ENCODE measurements around the gene ARRDC3.

The ARRDC3 gene

DNA sequence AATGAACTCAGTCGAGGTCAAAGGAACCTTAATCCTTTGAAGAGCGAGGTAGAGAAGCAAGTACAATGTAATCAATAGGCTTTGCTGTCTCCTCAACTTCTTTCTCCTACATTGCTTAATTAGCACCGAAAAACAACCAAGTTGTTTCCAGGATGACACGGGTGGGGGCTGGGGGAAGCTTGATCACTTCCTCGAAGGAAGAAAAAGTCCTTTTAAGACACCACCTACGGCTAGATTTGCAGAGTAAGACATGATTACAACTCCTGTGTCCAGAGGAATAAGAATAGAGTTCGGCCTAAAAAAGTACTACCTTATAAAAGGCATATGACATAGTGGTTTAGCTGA lies 811 bp upstream of the ARRDC3 start:
- peak in 1 of 2 donors; percentile 73 for DNase-seq

GRCh38 chr5:91382530-91383026 lies 539 bp downstream of the ARRDC3 start:
- peak in 1 of 2 donors; percentile 73 for DNase-seq

GRCh38 chr5:91381774-91382359 lies 1.2 kb downstream of the ARRDC3 start:
- peak; percentile 55 to 94 for DNase-seq

GRCh38 chr5:91381239-91381773 lies 1.8 kb downstream of the ARRDC3 start:
- DNase-seq, result no peak

- peak; percentile 97 to 98 for DNase-seq
Observed at GRCh38 chr5:91380491-91381238, 2.5 kb downstream of the ARRDC3 start.

DNA sequence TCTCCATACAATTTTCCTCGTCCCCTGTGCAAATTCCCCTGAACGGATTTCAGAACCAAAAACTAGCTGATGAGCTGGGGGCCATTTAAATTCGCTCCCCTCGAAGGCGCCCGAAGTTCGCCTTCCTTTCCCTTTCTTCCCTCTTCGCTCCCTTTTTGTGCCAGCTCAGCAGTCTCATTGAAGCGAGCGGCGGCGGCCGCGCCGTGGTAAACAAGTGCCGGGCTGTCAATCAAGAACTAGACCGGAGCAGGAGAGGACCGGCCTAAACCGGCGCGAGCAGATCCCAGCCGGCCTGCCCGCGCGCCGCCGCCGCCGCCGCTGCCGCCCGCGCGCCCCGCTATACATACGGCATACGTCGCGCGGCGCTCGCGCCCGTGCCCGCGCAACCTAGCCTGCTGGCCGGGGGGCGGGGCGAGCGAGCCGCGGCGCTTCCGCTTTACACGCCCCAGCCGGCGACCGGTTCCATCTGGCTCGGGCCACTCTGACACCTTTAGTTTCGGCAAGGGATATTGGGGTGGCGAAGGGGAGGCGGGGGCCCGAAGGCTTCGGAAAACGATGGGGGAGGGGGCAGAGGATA lies 3.1 kb downstream of the ARRDC3 start:
- DNase-seq, result peak; percentile 88 to 89

GRCh38 chr5:91379246-91379913 lies 3.7 kb downstream of the ARRDC3 start:
- DNase-seq, result no peak

DNA sequence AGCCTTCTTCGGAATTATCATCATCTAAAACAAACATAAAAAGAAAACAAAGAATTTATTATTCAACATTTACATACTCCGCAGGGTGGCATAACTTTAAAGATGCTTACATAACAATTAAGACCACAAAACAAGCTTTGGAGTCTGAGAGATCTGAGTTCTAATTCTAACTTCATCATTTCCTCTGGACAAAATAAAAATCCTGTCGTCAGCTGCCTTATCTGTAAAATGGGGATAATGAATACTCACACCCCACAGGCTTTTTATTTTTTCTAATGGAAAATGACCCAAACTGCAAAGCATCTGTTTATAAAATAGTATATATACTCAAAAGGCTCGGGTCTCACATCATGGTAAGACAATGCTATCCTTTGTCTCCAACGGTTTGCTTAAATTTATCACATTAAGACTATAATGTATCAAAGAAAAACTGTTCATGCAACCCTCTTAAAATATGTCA lies 4.3 kb downstream of the ARRDC3 start:
- no peak for DNase-seq

- DNase-seq, result no peak
Observed at GRCh38 chr5:91374893-91375520, 8.1 kb downstream of the ARRDC3 start.

GRCh38 chr5:91373600-91373999 lies 9.5 kb downstream of the ARRDC3 start:
- no peak for DNase-seq

DNA sequence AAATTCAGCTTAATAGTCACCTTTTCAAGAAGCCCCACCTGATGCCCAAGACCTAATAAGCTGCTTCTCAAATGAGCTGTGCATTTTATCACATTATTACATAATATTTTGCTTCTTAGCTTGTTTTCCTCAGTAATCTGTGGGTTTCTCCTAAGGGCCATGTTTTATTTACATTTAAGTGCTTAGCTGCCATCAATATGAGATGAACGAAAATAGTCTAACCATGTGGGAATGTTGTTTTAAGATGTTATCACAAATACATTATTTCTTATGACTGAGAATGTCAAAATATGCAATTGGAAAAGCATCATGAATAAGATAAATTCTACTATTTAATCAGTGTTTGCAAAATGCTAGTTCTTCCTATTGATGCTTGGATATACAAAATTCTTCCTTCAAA lies 10.1 kb downstream of the ARRDC3 start:
- no peak for DNase-seq

GRCh38 chr5:91369480-91369879 lies 13.6 kb downstream of the ARRDC3 start:
- DNase-seq, result no peak

- no peak for DNase-seq
Observed at GRCh38 chr5:91367908-91368648, 15.0 kb downstream of the ARRDC3 start.

- no peak for DNase-seq
Observed at GRCh38 chr5:91367344-91367743, 15.8 kb downstream of the ARRDC3 start.

GRCh38 chr5:91366551-91366950 lies 16.6 kb downstream of the ARRDC3 start:
- DNase-seq, result no peak

DNA sequence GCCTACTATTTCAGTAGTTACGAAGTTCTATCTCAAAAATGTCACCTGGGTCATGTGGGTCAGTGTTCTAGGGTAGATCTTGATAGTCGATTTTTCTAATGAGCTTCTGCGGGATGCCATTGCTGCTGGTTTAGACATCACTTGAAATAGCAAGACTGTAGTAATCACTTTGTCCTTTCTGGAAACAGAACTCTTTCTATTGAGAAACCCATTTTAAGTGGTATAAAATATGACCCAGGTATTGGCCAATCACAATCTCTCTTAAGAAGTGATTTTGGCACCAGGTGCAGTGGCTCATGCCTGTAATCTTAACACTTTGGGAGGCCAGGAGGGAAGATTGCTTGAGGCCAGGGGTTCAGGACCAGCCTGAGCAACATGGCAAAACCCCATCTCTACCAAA lies 17.6 kb downstream of the ARRDC3 start:
- DNase-seq, result no peak

- DNase-seq, result no peak
Observed at GRCh38 chr5:91362935-91363334, 20.2 kb downstream of the ARRDC3 start.

GRCh38 chr5:91361790-91362189 lies 21.3 kb downstream of the ARRDC3 start:
- no peak for DNase-seq

DNA sequence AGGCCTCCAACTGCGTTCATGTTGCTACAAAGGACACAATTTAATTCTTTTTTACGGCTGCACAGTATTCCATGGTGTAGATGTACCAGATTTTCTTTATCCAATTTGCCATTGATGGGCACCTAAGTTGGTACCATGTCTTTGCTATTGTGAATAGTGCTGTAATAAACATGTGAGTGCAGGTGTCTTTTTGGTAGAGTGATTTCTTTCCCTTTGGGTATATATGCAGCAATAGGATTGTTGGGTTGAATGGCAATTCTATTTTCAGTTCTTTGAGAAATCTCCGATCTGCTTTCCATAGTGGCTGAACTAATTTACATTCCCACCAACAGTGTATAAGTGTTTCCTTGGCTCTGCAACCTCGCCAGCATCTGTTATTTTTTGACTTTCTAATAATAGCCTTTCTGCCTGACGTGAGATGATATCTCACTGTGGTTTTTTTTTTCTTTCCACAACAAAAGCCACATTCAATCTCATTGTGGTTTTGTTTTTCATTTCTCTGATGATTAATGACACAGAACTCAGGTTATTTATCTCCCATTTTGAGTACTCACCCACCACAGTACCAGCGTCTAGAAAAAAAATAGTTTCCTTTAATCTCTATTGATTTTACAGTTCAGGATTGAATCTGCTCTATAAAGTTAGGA lies 21.9 kb downstream of the ARRDC3 start:
- DNase-seq, result no peak

GRCh38 chr5:91359962-91360609 lies 23.0 kb downstream of the ARRDC3 start:
- no peak for DNase-seq

DNA sequence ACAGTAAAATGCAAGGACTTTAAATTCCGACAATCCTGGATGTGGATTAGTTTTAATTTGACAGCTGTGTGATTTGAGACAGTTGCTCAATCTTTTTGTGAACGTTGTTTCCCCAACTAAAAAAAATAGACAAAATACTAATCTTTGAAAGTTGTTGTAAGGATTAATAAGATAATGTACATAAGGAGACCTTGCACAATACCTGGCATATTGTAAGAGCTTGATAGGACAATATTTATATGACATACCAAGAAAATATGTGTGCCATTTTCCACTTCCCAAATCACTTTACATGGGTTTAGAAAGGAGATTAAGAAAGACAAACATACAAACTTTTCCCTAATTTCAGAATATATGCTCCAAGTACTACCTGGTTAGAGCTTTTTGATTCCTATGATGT lies 25.3 kb downstream of the ARRDC3 start:
- DNase-seq, result no peak

Measured in hippocampal formation (tissue), 2 donors.